Neural crest cell (in vitro differentiated cells): ENCODE results near the gene C2orf80. TPM values are rescaled to one million over a fixed set of nuclear protein-coding genes. Genes with fewer than 3 reads are reported as not detected.
A peak's percentile ranks its signal among the peaks of the same experiment; 100 is the strongest.

Experiments used
- DNase-seq: peaks from one replicate; pipeline ENCODE4 v3.0.0; 2021; ENCODE audit warnings: low read depth, mixed read lengths, low spot score
- H3K27ac Mint-ChIP-seq: one replicate; pipeline ENCODE4 v1.8.0; 2021; ENCODE audit warnings: mild to moderate bottlenecking, mixed read lengths; ENCODE audit not compliant: unreplicated experiment
- H3K27me3 Mint-ChIP-seq: 2 replicates; pipeline ENCODE4 v1.8.0; 2021; ENCODE audit warnings: low read depth, mild to moderate bottlenecking, mixed read lengths
- H3K36me3 Mint-ChIP-seq: 2 replicates; pipeline ENCODE4 v1.8.0; 2021; ENCODE audit warnings: low read depth, mild to moderate bottlenecking, mixed read lengths
- H3K4me1 Mint-ChIP-seq: 2 replicates; pipeline ENCODE4 v1.8.0; 2021; ENCODE audit warnings: mixed read lengths
- H3K4me3 Mint-ChIP-seq: one replicate; pipeline ENCODE4 v1.8.0; 2021; ENCODE audit warnings: mild to moderate bottlenecking, mixed read lengths
- H3K9me3 Mint-ChIP-seq: 2 replicates; pipeline ENCODE4 v1.8.0; 2021; ENCODE audit warnings: mixed read lengths
- long read RNA-seq: library from polyadenylated mRNA; unstranded; transcript quantifications from one replicate; pipeline ENCODE4 v2.0.0, GENCODE V29; 2020
- total RNA-seq: library from RNA; stranded (reverse); gene quantifications from 2 replicates; pipeline ENCODE4 v1.2.1, GENCODE V29; 2021
- TF ChIP-seq, protein P1 (sequence below): fragments of 200-600 bp; sonication (generic); conservative IDR thresholded peaks from 2 replicates; pipeline ENCODE4 v1.5.0; 2021; ENCODE audit warnings: antibody characterized with exemption, mild to moderate bottlenecking

The C2orf80 gene
- 0.73 and 1.0 TPM in 2 replicates for total RNA-seq
- long read RNA-seq, partial matches to known transcripts: 2 of 6 reads
- long read RNA-seq, other reads (novel, unspliced or antisense): 3 of 6 reads

DNA sequence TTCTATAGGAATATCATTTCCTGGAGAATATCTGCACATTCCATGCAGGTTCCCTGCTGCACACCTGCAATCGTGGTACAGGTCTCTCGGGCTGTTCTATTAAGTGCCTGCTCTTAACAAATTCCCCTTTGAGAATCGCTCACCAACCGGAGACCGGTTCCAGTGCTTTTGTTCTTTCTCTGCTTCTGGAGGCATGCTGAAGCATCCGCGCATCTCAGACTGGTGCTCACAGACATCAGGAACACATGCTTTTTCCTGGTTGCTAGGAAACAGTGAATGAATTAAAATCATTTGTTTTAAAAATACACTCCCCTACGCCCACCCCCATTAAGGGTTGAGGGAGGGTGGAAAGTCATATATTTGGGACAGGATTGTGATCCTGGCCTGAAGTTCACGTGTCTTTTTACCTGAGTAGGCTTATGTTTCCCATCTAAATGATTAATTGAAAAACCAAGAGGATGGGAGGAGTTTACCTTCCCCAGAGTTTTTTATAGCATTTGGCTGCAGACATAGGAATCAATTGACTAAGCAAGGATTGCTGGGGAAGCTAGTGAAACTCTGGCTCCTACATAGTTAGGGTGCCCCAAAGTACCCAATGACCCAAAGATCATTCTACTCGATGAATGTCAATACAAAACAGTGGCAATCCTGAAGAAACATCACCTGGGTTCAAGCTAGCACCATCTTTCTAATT, at the start of gene C2orf80:
TSS of gene C2orf80 (minus strand) at position 221 of the 694 bp plus-strand sequence. CDS start 3,044 bp downstream, outside the sequence.
- Mint-ChIP-seq H3K4me3 (peak within 1 kb of the TSS; percentile 58), H3K27me3 (no peaks in the 10 kb centered on the region), H3K27ac (peak within 1 kb of the TSS; percentile 85), H3K4me1 (peaks cover 59% of the 10 kb centered on the region), H3K9me3 (no peaks in the 10 kb centered on the region), H3K36me3 (no peaks in the 10 kb centered on the region)
- TF ChIP-seq, protein P1, sequence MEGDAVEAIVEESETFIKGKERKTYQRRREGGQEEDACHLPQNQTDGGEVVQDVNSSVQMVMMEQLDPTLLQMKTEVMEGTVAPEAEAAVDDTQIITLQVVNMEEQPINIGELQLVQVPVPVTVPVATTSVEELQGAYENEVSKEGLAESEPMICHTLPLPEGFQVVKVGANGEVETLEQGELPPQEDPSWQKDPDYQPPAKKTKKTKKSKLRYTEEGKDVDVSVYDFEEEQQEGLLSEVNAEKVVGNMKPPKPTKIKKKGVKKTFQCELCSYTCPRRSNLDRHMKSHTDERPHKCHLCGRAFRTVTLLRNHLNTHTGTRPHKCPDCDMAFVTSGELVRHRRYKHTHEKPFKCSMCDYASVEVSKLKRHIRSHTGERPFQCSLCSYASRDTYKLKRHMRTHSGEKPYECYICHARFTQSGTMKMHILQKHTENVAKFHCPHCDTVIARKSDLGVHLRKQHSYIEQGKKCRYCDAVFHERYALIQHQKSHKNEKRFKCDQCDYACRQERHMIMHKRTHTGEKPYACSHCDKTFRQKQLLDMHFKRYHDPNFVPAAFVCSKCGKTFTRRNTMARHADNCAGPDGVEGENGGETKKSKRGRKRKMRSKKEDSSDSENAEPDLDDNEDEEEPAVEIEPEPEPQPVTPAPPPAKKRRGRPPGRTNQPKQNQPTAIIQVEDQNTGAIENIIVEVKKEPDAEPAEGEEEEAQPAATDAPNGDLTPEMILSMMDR: no peak
- DNase-seq: peak; percentile 30

DNA sequence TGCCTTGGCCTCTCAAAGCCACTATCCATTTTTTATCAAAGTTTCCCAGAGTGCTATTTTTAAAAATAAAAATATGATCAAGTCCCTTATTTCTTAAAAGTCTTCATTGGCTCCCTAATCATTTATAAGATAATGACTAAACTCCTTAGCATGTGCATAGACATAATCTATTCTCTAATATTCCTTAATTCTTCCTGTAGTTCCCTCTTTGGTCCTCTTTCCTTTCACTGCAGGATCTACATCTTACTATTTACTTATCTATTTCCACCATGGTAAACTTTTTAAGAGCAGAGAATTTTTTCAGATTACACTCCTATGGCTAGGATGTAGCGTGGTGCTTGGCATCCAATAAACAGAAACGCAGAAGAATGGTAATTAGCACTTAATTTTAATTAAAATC, 46.0 kb upstream of the C2orf80 start:
- Mint-ChIP-seq H3K27me3 (no peaks in the 10 kb centered on the region), H3K4me3 (no peak overlapping the region), H3K27ac (no peak overlapping the region), H3K36me3 (peaks cover 45% of the 10 kb centered on the region), H3K4me1 (no peaks in the 10 kb centered on the region), H3K9me3 (peaks cover 14% of the 10 kb centered on the region)
- DNase-seq: no peak
- TF ChIP-seq, protein P1: no peak

DNA sequence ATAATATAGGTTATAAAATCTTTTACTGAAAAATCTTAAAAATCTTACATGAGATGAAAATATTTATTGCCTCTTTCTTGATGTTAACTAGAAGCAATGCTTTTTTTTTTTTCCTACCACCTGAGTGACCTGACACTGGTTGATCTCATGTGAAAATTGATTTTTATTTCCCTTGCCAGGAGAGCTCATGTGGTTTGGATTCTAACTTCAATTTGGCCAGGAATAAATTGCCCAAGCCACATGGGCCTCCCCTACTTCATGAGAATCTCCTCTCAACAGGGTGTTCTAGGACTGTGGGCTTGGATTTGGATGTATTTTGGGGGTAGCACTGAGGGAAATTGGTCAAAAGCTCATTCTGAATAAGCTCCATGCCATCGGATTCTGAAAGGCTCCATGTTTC, 45.0 kb upstream of the C2orf80 start:
- H3K27me3 Mint-ChIP-seq: no peaks in the 10 kb centered on the region
- no peak for DNase-seq
- H3K27ac Mint-ChIP-seq: no peak overlapping the region
- H3K9me3 Mint-ChIP-seq: peaks cover 14% of the 10 kb centered on the region
- peaks cover 40% of the 10 kb centered on the region for H3K36me3 Mint-ChIP-seq
- no peaks in the 10 kb centered on the region for H3K4me1 Mint-ChIP-seq
- TF ChIP-seq, protein P1: no peak
- H3K4me3 Mint-ChIP-seq: no peak overlapping the region

DNA sequence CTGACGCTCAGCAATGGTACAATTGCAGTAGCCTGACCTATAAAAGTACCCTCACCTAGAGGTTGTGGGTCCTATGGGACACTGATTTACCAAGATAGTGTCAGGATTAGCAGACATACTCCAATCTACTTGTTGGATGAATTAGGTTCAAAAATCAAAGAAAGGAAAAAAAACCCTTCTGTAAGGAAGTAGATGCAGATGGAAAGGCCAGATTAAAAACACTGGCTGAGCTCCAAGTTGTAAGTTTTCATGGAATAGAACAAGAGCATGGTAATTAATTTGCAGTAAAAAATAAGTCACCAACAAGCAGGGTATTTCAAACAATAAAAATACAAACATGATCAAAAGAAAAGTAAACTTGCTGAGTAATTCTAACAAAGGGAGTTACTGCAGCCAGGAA, 38.6 kb upstream of the C2orf80 start:
- Mint-ChIP-seq H3K4me3 (no peak overlapping the region), H3K4me1 (no peaks in the 10 kb centered on the region), H3K27me3 (no peaks in the 10 kb centered on the region), H3K9me3 (peaks cover 8% of the 10 kb centered on the region), H3K27ac (no peak overlapping the region), H3K36me3 (peaks cover 4% of the 10 kb centered on the region)
- no peak for DNase-seq
- TF ChIP-seq, protein P1: no peak

DNA sequence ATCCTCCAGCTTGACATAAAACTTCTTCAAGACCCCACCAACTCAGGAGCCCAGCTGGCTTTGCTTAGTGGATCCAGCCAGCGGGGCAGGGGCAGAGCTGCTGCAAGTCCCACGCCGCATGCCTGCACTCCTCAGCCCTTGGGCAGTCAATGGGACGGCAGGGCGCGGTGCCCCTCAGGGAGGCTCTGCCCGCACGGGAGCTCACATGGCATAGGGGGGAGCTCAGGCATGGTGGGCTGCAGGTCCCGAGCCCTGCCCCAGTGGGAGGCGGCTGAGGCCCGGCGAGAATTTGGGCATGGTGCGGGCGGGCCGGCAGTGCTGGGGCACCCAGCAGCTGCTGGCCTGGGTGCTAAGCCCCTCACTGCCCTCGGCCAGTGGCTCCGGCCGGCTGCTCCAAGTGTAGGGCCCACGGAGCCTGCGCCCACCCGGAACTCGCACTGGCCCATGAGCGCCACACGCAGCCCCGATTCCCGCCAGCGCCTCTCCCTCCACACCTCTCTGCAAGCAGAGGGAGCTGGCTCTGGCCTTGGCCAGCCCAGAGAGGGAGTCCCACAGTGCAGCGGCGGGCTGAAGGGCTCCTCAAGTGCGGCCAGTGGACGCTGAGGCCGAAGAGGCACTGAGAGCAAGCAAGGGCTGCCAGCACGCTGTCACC, 37.9 kb upstream of the C2orf80 start:
- DNase-seq: no peak
- Mint-ChIP-seq H3K4me3 (no peak overlapping the region), H3K27ac (no peak overlapping the region), H3K9me3 (peaks cover 8% of the 10 kb centered on the region), H3K27me3 (no peaks in the 10 kb centered on the region), H3K36me3 (peaks cover 4% of the 10 kb centered on the region), H3K4me1 (no peaks in the 10 kb centered on the region)
- TF ChIP-seq, protein P1: no peak
